HEK293 (cell line): Measurements from ENCODE around the gene VPS13D.

Experiments
- CTCF ChIA-PET: fragments of 350-600 bp; formaldehyde crosslinking; extraction: SDS; loops from one replicate; lab custom pipeline; 2021; ENCODE audit warnings: antibody characterized with exemption; lab: Yijun Ruan, JAX
- POLR2A ChIA-PET: fragments of 300-600 bp; formaldehyde crosslinking; extraction: SDS; loops from one replicate; lab custom pipeline; 2020; ENCODE audit warnings: antibody characterized with exemption, inconsistent platforms; lab: Yijun Ruan, JAX
- H3K27ac ChIP-seq: fragments of 200-500 bp; sonication (Bioruptor generic); 2 replicates; pipeline ENCODE4 v1.5.1; 2014; ENCODE audit warnings: low read depth, low read length, control low read depth, inconsistent platforms; ENCODE audit errors: extremely low read depth
- H3K36me3 ChIP-seq, 2 experiments: fragments of 200-500 bp in 1 of 2; sonication (Bioruptor generic) in 1 of 2; 1 replicate in 1 of 2; 2 replicates in 1 of 2; pipeline ENCODE4 v1.5.1; 2014 to 2017; ENCODE audit warnings: inconsistent platforms in 2 of 2, low read length in 2 of 2; ENCODE audit not compliant: control insufficient read depth in 2 of 2, insufficient read depth in 1 of 2
- H3K4me1 ChIP-seq: fragments of 200-500 bp; sonication (Bioruptor generic); 2 replicates; pipeline ENCODE4 v1.5.1; 2014; ENCODE audit warnings: mild to moderate bottlenecking, low read length, inconsistent platforms; ENCODE audit not compliant: control insufficient read depth, insufficient read depth
- H3K4me3 ChIP-seq: 2 replicates; pipeline ENCODE4 v1.5.1; 2011; ENCODE audit warnings: low read depth, mild to moderate bottlenecking, control low read depth, low read length, moderate library complexity
- H3K9me3 ChIP-seq: fragments of 200-500 bp; sonication (Bioruptor generic); 2 replicates; pipeline ENCODE4 v1.5.1; 2014; ENCODE audit warnings: low read depth, low read length, inconsistent platforms; ENCODE audit not compliant: control insufficient read depth, insufficient read depth
- CTCF ChIP-seq: fragments of 450-650 bp; formaldehyde crosslinking; IDR thresholded peaks from 2 replicates; pipeline ENCODE4 v1.5.1; 2016; ENCODE audit warnings: missing biosample characterization, missing genetic modification characterization
- EGR2 ChIP-seq: fragments of 450-650 bp; formaldehyde crosslinking; IDR thresholded peaks from 2 replicates; pipeline ENCODE4 v1.5.1; 2016; ENCODE audit warnings: low read depth, missing biosample characterization, missing genetic modification characterization
- ELK4 ChIP-seq: IDR thresholded peaks from 2 replicates; pipeline ENCODE4 v1.6.1; 2011; ENCODE audit warnings: mild to moderate bottlenecking, low read depth, low read length, borderline replicate concordance
- HOXC10 ChIP-seq: sonication (generic); formaldehyde crosslinking; IDR thresholded peaks from 2 replicates; pipeline ENCODE4 v1.8.1; 2023; ENCODE audit warnings: mild to moderate bottlenecking, missing genetic modification reagents
- KLF8 ChIP-seq: fragments of 450-650 bp; formaldehyde crosslinking; IDR thresholded peaks from 2 replicates; pipeline ENCODE4 v1.5.1; 2016; ENCODE audit warnings: missing biosample characterization, missing genetic modification characterization
- PBX3 ChIP-seq: sonication (generic); formaldehyde crosslinking; IDR thresholded peaks from 2 replicates; pipeline ENCODE4 v1.8.1; 2022; ENCODE audit warnings: mild to moderate bottlenecking, moderate library complexity, missing genetic modification reagents
- PRDM1 ChIP-seq: fragments of 450-650 bp; formaldehyde crosslinking; IDR thresholded peaks from 2 replicates; pipeline ENCODE4; 2016; ENCODE audit warnings: missing biosample characterization, missing genetic modification characterization
- PRDM10 ChIP-seq: fragments of 450-650 bp; formaldehyde crosslinking; IDR thresholded peaks from 2 replicates; pipeline ENCODE4 v1.5.1; 2016; ENCODE audit warnings: missing biosample characterization, missing genetic modification characterization
- REPIN1 ChIP-seq: fragments of 450-650 bp; formaldehyde crosslinking; IDR thresholded peaks from 2 replicates; pipeline ENCODE4 v1.5.1; 2017; ENCODE audit warnings: missing biosample characterization, missing genetic modification characterization, low read depth
- ZBTB20 ChIP-seq: fragments of 450-650 bp; formaldehyde crosslinking; IDR thresholded peaks from 2 replicates; pipeline ENCODE4 v1.5.1; 2016; ENCODE audit warnings: missing biosample characterization, missing genetic modification characterization
- ZNF202 ChIP-seq: fragments of 450-650 bp; formaldehyde crosslinking; IDR thresholded peaks from 2 replicates; pipeline ENCODE4 v1.5.1; 2016; ENCODE audit warnings: missing biosample characterization, missing genetic modification characterization, borderline replicate concordance
- ZNF211 ChIP-seq: fragments of 450-650 bp; formaldehyde crosslinking; IDR thresholded peaks from 2 replicates; pipeline ENCODE4 v1.5.1; 2016; ENCODE audit warnings: low read depth, missing biosample characterization, missing genetic modification characterization
- ZNF214 ChIP-seq: fragments of 450-650 bp; formaldehyde crosslinking; IDR thresholded peaks from 2 replicates; pipeline ENCODE4 v1.5.1; 2017; ENCODE audit warnings: missing biosample characterization, mild to moderate bottlenecking, missing genetic modification characterization, borderline replicate concordance
- ZNF221 ChIP-seq: fragments of 450-650 bp; formaldehyde crosslinking; IDR thresholded peaks from 2 replicates; pipeline ENCODE4 v1.5.1; 2017; ENCODE audit warnings: missing biosample characterization, missing genetic modification characterization, borderline replicate concordance
- ZNF292 ChIP-seq: fragments of 450-650 bp; formaldehyde crosslinking; IDR thresholded peaks from 2 replicates; pipeline ENCODE4 v1.5.1; 2016; ENCODE audit warnings: low read depth, missing biosample characterization, missing genetic modification characterization, borderline replicate concordance
- ZNF350 ChIP-seq: fragments of 450-650 bp; formaldehyde crosslinking; IDR thresholded peaks from 2 replicates; pipeline ENCODE4 v1.5.0; 2017; ENCODE audit warnings: missing biosample characterization, mild to moderate bottlenecking, missing genetic modification characterization
- ZNF561 ChIP-seq: fragments of 450-650 bp; IDR thresholded peaks from 2 replicates; pipeline ENCODE4 v1.5.1; 2018; ENCODE audit warnings: missing biosample characterization, missing genetic modification characterization, borderline replicate concordance
- ZNF596 ChIP-seq: fragments of 450-650 bp; IDR thresholded peaks from 2 replicates; pipeline ENCODE4 v1.5.0; 2018; ENCODE audit warnings: missing biosample characterization, mild to moderate bottlenecking, missing genetic modification characterization, moderate library complexity
- ZNF701 ChIP-seq: fragments of 450-650 bp; formaldehyde crosslinking; IDR thresholded peaks from 2 replicates; pipeline ENCODE4 v1.5.1; 2016; ENCODE audit warnings: missing biosample characterization, missing genetic modification characterization
- ZNF776 ChIP-seq: fragments of 450-650 bp; formaldehyde crosslinking; IDR thresholded peaks from 2 replicates; pipeline ENCODE4 v1.5.0; 2017; ENCODE audit warnings: missing biosample characterization, missing genetic modification characterization, borderline replicate concordance
- ZSCAN23 ChIP-seq: fragments of 450-650 bp; formaldehyde crosslinking; IDR thresholded peaks from 2 replicates; pipeline ENCODE4 v1.5.1; 2016; ENCODE audit warnings: missing biosample characterization, missing genetic modification characterization

The VPS13D gene

GRCh38 chr1:12232221-12232620 is 2.4 kb downstream of the VPS13D start:
- ChIA-PET CTCF (no interaction called here), POLR2A (no interaction called here)
- Histone ChIP-seq H3K4me1 (0 out of 2 replicates have a peak, but pooled peaks cover 3% of the 10 kb centered on the region), H3K9me3 (no peaks in the 10 kb centered on the region), H3K36me3 (peaks cover 0 to 28% of the 10 kb centered on the region in 2 experiments), H3K4me3 (no peak overlapping the region), H3K27ac (no peak overlapping the region)
- TF ChIP-seq ZNF561 (no peak), CTCF (no peak), ELK4 (no peak), ZNF221 (no peak), ZNF596 (tag by site-specific recombination) (no peak), PRDM10 (tag by site-specific recombination) (no peak), ZSCAN23 (tag by site-specific recombination) (no peak), PBX3 (CRISPR knock-in tag) (no peak), HOXC10 (no peak), ZNF292 (tag by site-specific recombination) (no peak), ZNF214 (tag by site-specific recombination) (no peak)

GRCh38 chr1:12244078-12244477 is 14.2 kb downstream of the VPS13D start:
- peaks cover 26 to 71% of the 10 kb centered on the region in 2 experiments for H3K36me3 ChIP-seq
- H3K4me1 ChIP-seq = no peaks in the 10 kb centered on the region
- H3K27ac ChIP-seq = no peak overlapping the region
- no peaks in the 10 kb centered on the region for H3K9me3 ChIP-seq
- no peak overlapping the region for H3K4me3 ChIP-seq
- TF ChIP-seq PRDM1 (tag by site-specific recombination) (peak; percentile 26; the same call in 1 of the 2 replicates), ZNF776 (tag by site-specific recombination) (no peak)
- TF ChIP-seq, all 188 proteins: peak for 1
- ChIA-PET POLR2A (no interaction called here), CTCF (interaction anchor here (0.6 to 1.9 kb wide), 10 partner anchors 10 to 406 kb away, joined by 3 to 8 read pairs (median 3); no protein-coding TSS in a partner anchor)

- Histone ChIP-seq H3K4me1 (no peaks in the 10 kb centered on the region), H3K4me3 (no peak overlapping the region), H3K9me3 (no peaks in the 10 kb centered on the region), H3K27ac (no peak overlapping the region), H3K36me3 (peaks cover 26 to 76% of the 10 kb centered on the region in 2 experiments)
- ChIA-PET POLR2A (no interaction called here), CTCF (interaction anchor here (0.6 to 1.9 kb wide), 8 partner anchors 10 to 214 kb away, joined by 3 to 8 read pairs (median 3); no protein-coding TSS in a partner anchor)
- TF ChIP-seq EGR2 (tag by site-specific recombination) (no peak), KLF8 (tag by site-specific recombination) (no peak), ZNF211 (tag by site-specific recombination) (no peak), ZBTB20 (no peak), REPIN1 (no peak), ZNF350 (no peak), PRDM1 (tag by site-specific recombination) (no peak), ZNF701 (tag by site-specific recombination) (no peak), ZNF596 (tag by site-specific recombination) (no peak), ZNF202 (tag by site-specific recombination) (no peak)
These were observed 14.8 kb downstream of the VPS13D start for GRCh38 chr1:12244585-12244984.
